Vagina (tissue), 2 donors: ENCODE measurements around the gene HOXA5. TPM values are rescaled to one million over a fixed set of nuclear protein-coding genes. Genes with fewer than 3 reads are reported as not detected.

ENCODE experiments used
- DNase-seq, 2 donors: peaks; one replicate each; pipeline ENCODE4 v3.0.0-alpha.2; 2017; ENCODE audit errors: extremely low spot score in 2 of 2
- H3K27ac ChIP-seq: fragments of 200-600 bp; sonication (generic); one replicate; pipeline ENCODE4 v1.5.1; 2019
- H3K27me3 ChIP-seq: fragments of 200-600 bp; sonication (generic); one replicate; pipeline ENCODE4 v1.5.1; 2019
- H3K36me3 ChIP-seq, 2 donors: fragments of 200-600 bp; sonication (generic); one replicate each; pipeline ENCODE4 v1.5.1; 2017 to 2019
- H3K4me1 ChIP-seq: fragments of 200-600 bp; sonication (generic); one replicate; pipeline ENCODE4 v1.5.1; 2019
- H3K4me3 ChIP-seq, 2 donors: fragments of 200-600 bp; sonication (generic); 1 replicate in 1 of 2; 2 replicates in 1 of 2; pipeline ENCODE4 v1.5.1; 2016 to 2019
- H3K9me3 ChIP-seq: fragments of 200-600 bp; sonication (generic); one replicate; pipeline ENCODE4 v1.5.1; 2019
- POLR2A ChIP-seq, 2 donors: fragments of 450-650 bp; IDR thresholded peaks; one replicate each; pipeline ENCODE4 v1.6.1; 2017; ENCODE audit warnings: antibody characterized with exemption in 2 of 2, mild to moderate bottlenecking in 2 of 2, moderate library complexity in 2 of 2
- POLR2AphosphoS5 ChIP-seq, 2 donors: sonication (generic); formaldehyde crosslinking; IDR thresholded peaks; one replicate each; pipeline ENCODE4 v1.9.0; 2017; ENCODE audit warnings: antibody characterized with exemption in 2 of 2, mild to moderate bottlenecking in 2 of 2, low read depth in 1 of 2; ENCODE audit not compliant: insufficient read depth in 1 of 2
- intact Hi-C: fragments of 100-400 bp; cut with DNase I; formaldehyde crosslinking; loops from one replicate; pipeline ENCODE4 v1.15.1; 2023
- total RNA-seq: library from RNA; depleted of rRNA; stranded (reverse); fragments of >200 nt; gene quantifications from one replicate; pipeline ENCODE4 v1.2.3, GENCODE V29; 2016
- TF ChIP-seq, protein P1 (sequence below), 3 experiments: fragments of 450-650 bp in 2 of 3; fragments of 200-600 bp in 1 of 3; sonication (generic) in 1 of 3; IDR thresholded peaks; one replicate each; pipeline ENCODE4 v1.5.1; 2017 to 2019; ENCODE audit warnings: antibody characterized with exemption in 3 of 3, mild to moderate bottlenecking in 2 of 3, moderate library complexity in 2 of 3

The HOXA5 gene
- total RNA-seq, 1 donor from 2014 or later, result 6.1 TPM

- Histone ChIP-seq H3K4me1 (peaks cover 32% of the 10 kb centered on the region), H3K9me3 (no peaks in the 10 kb centered on the region), H3K27ac (no peak overlapping the region), H3K27me3 (no peaks in the 10 kb centered on the region), H3K36me3 (no peaks in the 10 kb centered on the region), H3K4me3 (peak overlapping the region in 1 of 2 donors; percentile 10)
- intact Hi-C loops, result no loop called here
- peak in 1 of 2 donors; percentile 55 for DNase-seq
- TF ChIP-seq POLR2AphosphoS5 (IDR thresholded peaks at IDR 0.05; ENCODE audit: insufficient read depth in 1 of 2, low read depth in 1 of 2) (no peak), POLR2A (IDR thresholded peaks at IDR 0.05) (no peak)
- TF ChIP-seq, protein P1, sequence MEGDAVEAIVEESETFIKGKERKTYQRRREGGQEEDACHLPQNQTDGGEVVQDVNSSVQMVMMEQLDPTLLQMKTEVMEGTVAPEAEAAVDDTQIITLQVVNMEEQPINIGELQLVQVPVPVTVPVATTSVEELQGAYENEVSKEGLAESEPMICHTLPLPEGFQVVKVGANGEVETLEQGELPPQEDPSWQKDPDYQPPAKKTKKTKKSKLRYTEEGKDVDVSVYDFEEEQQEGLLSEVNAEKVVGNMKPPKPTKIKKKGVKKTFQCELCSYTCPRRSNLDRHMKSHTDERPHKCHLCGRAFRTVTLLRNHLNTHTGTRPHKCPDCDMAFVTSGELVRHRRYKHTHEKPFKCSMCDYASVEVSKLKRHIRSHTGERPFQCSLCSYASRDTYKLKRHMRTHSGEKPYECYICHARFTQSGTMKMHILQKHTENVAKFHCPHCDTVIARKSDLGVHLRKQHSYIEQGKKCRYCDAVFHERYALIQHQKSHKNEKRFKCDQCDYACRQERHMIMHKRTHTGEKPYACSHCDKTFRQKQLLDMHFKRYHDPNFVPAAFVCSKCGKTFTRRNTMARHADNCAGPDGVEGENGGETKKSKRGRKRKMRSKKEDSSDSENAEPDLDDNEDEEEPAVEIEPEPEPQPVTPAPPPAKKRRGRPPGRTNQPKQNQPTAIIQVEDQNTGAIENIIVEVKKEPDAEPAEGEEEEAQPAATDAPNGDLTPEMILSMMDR (IDR thresholded peaks at IDR 0.05), result no peak
These were observed 42.1 kb downstream of the HOXA5 start for GRCh38 chr7:27101171-27101956.

DNA sequence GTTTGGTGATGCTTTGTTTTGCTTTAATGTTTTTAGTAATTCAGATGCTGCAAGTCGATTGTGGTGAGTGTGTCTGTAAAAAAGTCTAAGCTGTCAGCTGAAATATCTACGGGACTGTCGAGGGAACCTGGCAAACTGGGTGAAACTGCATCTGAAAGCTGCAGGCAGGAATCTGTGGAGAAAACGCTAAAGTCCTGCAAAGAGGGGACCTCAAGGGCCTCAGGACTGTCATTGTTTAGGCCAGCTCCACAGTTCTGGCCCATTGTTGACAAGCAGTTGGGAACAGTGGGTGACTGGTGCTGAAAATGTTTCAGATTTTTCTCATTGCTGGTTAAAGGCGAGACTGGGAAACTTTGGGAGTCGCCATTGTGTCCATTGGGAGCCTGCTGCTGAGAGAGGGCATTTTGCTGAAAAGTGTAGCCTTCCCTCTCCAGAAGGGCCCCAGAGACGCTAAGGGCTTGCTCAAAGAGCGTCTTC, 42.7 kb downstream of the HOXA5 start:
- intact Hi-C loops, result no loop called here
- H3K4me3 ChIP-seq, result no peak overlapping the region
- H3K27me3 ChIP-seq, result no peaks in the 10 kb centered on the region

DNA sequence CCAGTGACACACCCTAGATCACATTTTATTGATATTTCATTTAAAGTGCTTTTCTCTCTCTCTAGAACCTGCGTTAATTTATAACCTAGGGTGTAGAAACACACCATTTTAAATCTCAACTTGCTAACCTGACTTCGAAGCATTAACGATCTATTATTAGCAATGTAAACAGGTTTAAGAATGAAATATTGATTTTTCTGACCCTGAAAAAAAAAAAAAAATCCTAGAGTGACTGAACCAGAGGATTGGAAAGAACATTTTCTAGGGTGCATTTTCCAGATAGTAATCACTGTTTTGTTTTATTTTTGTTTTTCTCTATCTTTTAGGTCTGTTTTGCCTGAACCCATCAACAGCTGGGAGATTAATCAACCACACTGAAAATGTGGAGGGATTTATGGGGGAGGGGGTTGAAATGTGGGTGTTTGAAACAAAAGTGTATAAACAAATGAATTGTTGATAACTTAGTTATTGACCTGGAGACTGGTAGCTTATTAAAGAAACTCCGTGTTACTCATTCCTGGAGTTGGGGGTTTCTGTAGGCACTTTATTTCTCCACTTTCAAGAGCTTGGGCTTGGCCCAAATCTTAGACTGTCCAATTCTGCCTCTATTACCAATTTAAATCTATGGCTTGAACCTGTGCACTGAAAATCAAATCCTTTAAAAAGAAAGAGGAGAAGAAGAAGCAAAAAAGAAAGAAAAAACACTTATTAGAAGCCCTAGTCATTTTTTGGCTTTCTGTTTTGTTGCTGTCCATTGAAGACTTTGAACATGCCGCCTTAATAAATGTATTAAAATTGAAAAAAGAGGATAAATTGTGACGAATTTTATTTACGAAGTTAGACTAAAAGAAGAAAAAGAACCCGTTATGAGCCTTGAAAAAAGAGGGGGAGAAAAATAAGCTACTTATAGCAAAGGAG, 43.8 kb downstream of the HOXA5 start:
- TF ChIP-seq, protein P1 (IDR thresholded peaks at IDR 0.05), result no peak
- TF ChIP-seq POLR2AphosphoS5 (IDR thresholded peaks at IDR 0.05; ENCODE audit: insufficient read depth in 1 of 2, low read depth in 1 of 2) (no peak), POLR2A (IDR thresholded peaks at IDR 0.05) (no peak)
- Histone ChIP-seq H3K4me1 (peaks cover 41% of the 10 kb centered on the region), H3K4me3 (no peak overlapping the region), H3K9me3 (no peaks in the 10 kb centered on the region), H3K36me3 (no peaks in the 10 kb centered on the region), H3K27me3 (no peaks in the 10 kb centered on the region), H3K27ac (no peak overlapping the region)
- DNase-seq, result no peak
- intact Hi-C loops, result no loop called here

More for the DNA sequence above, 42.7 kb downstream of the HOXA5 start:
- no peaks in the 10 kb centered on the region for H3K36me3 ChIP-seq
- DNase-seq, result peak in 1 of 2 donors; percentile 34
- no peak overlapping the region for H3K27ac ChIP-seq
- no peaks in the 10 kb centered on the region for H3K9me3 ChIP-seq
- TF ChIP-seq POLR2A (IDR thresholded peaks at IDR 0.05), result no peak
- TF ChIP-seq, protein P1 (IDR thresholded peaks at IDR 0.05), result no peak
- TF ChIP-seq POLR2AphosphoS5 (IDR thresholded peaks at IDR 0.05; ENCODE audit: insufficient read depth in 1 of 2, low read depth in 1 of 2), result no peak
- H3K4me1 ChIP-seq, result peaks cover 36% of the 10 kb centered on the region

- Histone ChIP-seq H3K4me1 (peaks cover 41% of the 10 kb centered on the region), H3K9me3 (no peaks in the 10 kb centered on the region), H3K27me3 (no peaks in the 10 kb centered on the region), H3K4me3 (peak overlapping the region; percentile 20 to 24), H3K27ac (no peak overlapping the region), H3K36me3 (no peaks in the 10 kb centered on the region)
- DNase-seq, result no peak
- intact Hi-C loops, result no loop called here
- TF ChIP-seq POLR2A (IDR thresholded peaks at IDR 0.05), result no peak
- TF ChIP-seq, protein P1 (IDR thresholded peaks at IDR 0.05), result no peak
- TF ChIP-seq POLR2AphosphoS5 (IDR thresholded peaks at IDR 0.05; ENCODE audit: insufficient read depth in 1 of 2, low read depth in 1 of 2), result peak; percentile 47 to 70
These were observed 44.7 kb downstream of the HOXA5 start for GRCh38 chr7:27098578-27099451.
